Central memory CD8-positive, alpha-beta T cell (primary cell): Measurements from ENCODE around the gene HASPIN.
A peak's percentile ranks its signal among the peaks of the same experiment; 100 is the strongest.
"Not testable (repeated sequence)": the region's sequence is repeated elsewhere in the genome, so short reads cannot be mapped to it uniquely, and the experiment has no call there.

ENCODE experiments used
- ATAC-seq: fragments of 150-1000 bp; cut with Tn5 transposase; replicated peaks from 2 replicates; pipeline ENCODE4 v1.10.0; 2022; ENCODE audit warnings: mild to moderate bottlenecking, moderate FRiP score, moderate number of reproducible peaks; ENCODE audit not compliant: poor library complexity, severe bottlenecking; ENCODE audit errors: extremely low read depth
- DNase-seq, 2 donors: peaks; one replicate each; pipeline ENCODE4 v3.0.0; 2021; ENCODE audit warnings: low spot score in 2 of 2
- H3K27ac Mint-ChIP-seq: one replicate; pipeline ENCODE4 v1.8.0; 2022; ENCODE audit warnings: low read depth, mild to moderate bottlenecking, moderate library complexity, mixed read lengths
- H3K27me3 Mint-ChIP-seq: one replicate; pipeline ENCODE4 v1.8.0; 2022; ENCODE audit warnings: mixed read lengths
- H3K36me3 Mint-ChIP-seq: one replicate; pipeline ENCODE4 v1.8.0; 2022; ENCODE audit warnings: mild to moderate bottlenecking, moderate library complexity, mixed read lengths; ENCODE audit not compliant: insufficient read depth
- H3K4me1 Mint-ChIP-seq: one replicate; pipeline ENCODE4 v1.8.0; 2022; ENCODE audit warnings: mixed read lengths
- H3K4me3 Mint-ChIP-seq: one replicate; pipeline ENCODE4 v1.8.0; 2022; ENCODE audit warnings: mild to moderate bottlenecking, moderate library complexity, mixed read lengths
- H3K9me3 Mint-ChIP-seq: one replicate; pipeline ENCODE4 v1.8.0; 2022; ENCODE audit warnings: mixed read lengths

Gene HASPIN

DNA sequence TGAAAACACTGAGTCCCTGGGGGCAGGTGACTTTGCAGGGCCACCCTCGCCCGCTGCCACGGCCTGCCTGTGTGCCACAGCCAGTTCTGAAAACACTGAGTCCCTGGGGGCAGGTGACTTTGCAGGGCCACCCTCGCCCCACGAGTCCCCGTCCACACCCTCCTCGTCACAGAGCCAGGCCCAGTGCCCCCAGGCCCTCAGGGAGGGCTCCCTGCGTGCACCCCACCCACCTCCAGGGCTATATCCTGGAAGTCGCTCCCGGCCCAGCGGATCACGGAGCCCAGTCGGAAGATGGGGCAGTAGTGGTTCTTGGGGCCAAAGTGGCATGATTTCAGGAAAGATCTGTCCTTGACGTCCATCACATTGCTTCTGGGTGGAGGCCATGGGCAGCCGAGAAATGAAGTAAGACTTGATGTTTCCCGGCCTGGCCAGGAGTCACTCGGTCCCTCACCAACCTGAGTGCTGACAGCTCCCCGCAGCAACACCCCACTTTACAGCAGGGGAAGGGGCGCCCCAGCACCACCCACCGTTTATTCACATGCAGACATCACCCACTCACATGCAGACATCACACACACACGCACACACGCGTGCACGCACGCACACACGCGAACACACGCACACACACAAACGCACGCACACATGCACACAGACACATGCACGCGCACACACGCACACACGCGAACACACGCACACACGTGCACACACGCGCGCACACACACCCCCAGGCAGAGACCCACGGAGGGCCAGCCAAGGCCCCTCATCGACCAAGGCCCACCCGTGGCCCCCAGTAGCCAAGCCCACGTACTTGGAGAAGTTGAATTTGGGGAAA lies 34.2 kb upstream of the HASPIN start:
- peaks cover 15% of the 10 kb centered on the region for H3K4me1 Mint-ChIP-seq
- no peak for DNase-seq
- H3K36me3 Mint-ChIP-seq = peaks cover 21% of the 10 kb centered on the region
- ATAC-seq = no peak
- H3K27me3 Mint-ChIP-seq = no peaks in the 10 kb centered on the region
- H3K9me3 Mint-ChIP-seq = no peaks in the 10 kb centered on the region
- H3K27ac Mint-ChIP-seq = no peak overlapping the region
- no peak overlapping the region for H3K4me3 Mint-ChIP-seq

DNA sequence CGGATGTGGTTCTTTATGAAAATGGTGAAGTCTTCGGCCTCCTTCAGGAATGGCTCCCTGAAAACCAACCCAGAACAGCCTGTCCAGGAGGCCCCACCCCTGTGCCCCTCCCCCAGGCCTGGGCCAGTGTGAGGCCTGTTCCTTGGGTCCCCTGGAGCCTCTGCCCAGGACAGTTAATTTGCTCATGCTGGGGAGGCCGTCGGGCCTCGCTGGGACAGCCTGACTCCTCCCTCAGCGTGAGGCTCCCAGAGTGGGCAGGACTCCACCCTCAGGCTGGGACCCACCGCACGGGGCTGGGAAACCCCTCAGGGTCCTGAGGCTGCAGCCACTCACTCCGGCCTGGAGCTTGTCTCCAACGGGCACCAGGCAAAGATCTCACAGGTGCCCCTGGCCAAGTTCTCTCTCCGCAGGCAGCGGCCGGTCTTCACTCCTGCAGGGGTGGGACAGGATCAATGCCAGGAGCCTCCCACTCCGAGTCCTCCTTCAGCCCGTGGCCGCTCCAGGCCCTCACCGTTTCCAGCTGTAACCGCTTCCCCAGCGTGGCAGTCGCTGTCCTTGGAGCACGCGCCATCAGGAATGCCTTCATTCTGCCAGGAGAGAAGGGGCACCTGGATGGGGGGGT lies 33.5 kb upstream of the HASPIN start:
- H3K27ac Mint-ChIP-seq = no peak overlapping the region
- peaks cover 18% of the 10 kb centered on the region for H3K36me3 Mint-ChIP-seq
- H3K4me1 Mint-ChIP-seq = peaks cover 20% of the 10 kb centered on the region
- no peaks in the 10 kb centered on the region for H3K27me3 Mint-ChIP-seq
- H3K4me3 Mint-ChIP-seq = no peak overlapping the region
- no peaks in the 10 kb centered on the region for H3K9me3 Mint-ChIP-seq
- DNase-seq (no peak), ATAC-seq (no peak)

DNA sequence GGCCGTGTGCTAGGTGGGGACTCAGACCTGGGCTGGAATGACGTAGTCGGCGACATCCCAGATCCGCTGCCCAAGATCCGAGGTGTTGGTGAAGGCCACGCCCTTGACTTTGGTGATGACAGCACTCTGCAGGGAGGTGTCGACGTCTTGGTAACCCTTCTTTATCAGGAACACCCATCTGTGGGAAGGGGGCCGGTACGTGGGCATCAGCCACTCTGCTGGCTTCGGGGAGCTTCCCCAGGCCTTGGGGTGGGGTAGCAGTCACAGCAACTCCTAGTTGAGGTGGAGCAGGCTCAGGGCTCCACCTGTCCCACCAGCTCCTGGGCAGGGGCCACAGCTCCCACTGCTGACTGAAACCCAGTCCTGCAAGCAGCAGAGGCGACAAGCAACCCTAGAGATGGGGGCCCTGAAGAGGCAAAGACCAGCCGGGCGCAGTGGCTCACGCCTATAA lies 32.1 kb upstream of the HASPIN start:
- Mint-ChIP-seq H3K4me3 (no peak overlapping the region), H3K27me3 (no peaks in the 10 kb centered on the region), H3K4me1 (peaks cover 20% of the 10 kb centered on the region), H3K36me3 (peaks cover 17% of the 10 kb centered on the region), H3K9me3 (no peaks in the 10 kb centered on the region), H3K27ac (no peak overlapping the region)
- ATAC-seq = no peak
- DNase-seq = no peak

DNA sequence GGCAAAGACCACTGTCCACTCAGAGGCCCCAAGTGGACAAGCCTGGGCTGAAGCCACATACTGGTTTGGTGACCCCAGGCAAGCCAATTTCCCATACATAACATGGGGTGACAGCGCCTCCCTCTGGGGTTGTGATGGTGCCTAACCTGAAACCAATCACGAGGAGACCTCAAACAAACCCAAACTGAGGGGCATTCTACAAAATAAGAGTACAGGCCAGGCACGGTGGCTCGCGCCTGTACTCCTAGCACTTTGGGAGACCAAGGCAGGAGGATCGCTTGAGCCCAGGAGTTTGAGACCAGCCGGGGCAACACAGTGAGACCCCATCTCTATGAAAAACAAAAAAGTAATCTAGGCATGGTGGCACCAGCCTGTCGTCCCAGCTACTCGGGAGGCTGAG lies 31.4 kb upstream of the HASPIN start:
- DNase-seq (no peak), ATAC-seq (no peak)
- Mint-ChIP-seq H3K27me3 (no peaks in the 10 kb centered on the region), H3K27ac (no peak overlapping the region), H3K4me1 (peaks cover 20% of the 10 kb centered on the region), H3K4me3 (no peak overlapping the region), H3K9me3 (no peaks in the 10 kb centered on the region), H3K36me3 (peaks cover 17% of the 10 kb centered on the region)

DNA sequence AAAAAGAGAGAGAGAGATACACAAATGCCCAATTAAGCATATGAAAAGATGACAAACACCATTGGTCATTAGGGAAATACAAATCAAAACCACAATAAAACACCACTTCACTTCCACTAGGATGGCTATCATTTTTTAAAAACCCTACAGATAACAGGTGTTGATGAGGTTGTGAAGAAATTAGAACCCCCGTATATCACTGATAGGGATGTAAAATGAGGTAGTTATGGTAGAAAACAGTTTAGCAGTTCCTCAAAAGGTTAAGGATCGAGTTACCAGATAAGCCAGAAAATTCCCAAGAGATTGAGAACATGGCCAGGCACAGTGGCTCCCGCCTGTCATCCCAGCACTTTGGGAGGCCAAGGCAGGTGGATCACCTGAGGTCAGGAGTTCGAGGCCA lies 30.6 kb upstream of the HASPIN start:
- Mint-ChIP-seq H3K36me3 (peaks cover 15% of the 10 kb centered on the region), H3K4me1 (peaks cover 20% of the 10 kb centered on the region), H3K4me3 (peak overlapping the region; percentile 80), H3K27ac (no peak overlapping the region), H3K9me3 (no peaks in the 10 kb centered on the region), H3K27me3 (no peaks in the 10 kb centered on the region)
- DNase-seq (no peak), ATAC-seq (no peak)

DNA sequence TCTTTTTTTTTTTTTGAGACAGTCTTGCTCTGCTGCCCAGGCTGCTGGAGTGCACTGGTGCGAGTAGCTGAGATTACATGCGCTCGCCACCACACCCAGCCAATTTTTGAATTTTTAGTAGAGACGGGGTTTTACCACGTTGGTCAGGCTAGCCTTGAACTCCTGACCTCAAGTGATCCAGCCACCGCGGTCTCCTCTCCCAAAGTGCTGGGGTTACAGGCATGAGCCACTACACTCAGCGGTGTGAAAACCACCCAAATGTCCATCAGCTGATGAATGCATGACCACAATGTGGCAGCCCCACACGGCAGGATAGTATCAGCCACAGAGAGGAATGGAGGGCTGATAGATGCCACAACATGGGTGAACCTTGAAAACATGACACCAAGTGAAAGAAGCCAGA lies 29.9 kb upstream of the HASPIN start:
- DNase-seq (no peak), ATAC-seq (peak; percentile 38)
- H3K27me3 Mint-ChIP-seq = no peaks in the 10 kb centered on the region
- peak overlapping the region; percentile 74 for H3K27ac Mint-ChIP-seq
- peak overlapping the region; percentile 80 for H3K4me3 Mint-ChIP-seq
- no peaks in the 10 kb centered on the region for H3K9me3 Mint-ChIP-seq
- peaks cover 20% of the 10 kb centered on the region for H3K4me1 Mint-ChIP-seq
- H3K36me3 Mint-ChIP-seq = peaks cover 12% of the 10 kb centered on the region

DNA sequence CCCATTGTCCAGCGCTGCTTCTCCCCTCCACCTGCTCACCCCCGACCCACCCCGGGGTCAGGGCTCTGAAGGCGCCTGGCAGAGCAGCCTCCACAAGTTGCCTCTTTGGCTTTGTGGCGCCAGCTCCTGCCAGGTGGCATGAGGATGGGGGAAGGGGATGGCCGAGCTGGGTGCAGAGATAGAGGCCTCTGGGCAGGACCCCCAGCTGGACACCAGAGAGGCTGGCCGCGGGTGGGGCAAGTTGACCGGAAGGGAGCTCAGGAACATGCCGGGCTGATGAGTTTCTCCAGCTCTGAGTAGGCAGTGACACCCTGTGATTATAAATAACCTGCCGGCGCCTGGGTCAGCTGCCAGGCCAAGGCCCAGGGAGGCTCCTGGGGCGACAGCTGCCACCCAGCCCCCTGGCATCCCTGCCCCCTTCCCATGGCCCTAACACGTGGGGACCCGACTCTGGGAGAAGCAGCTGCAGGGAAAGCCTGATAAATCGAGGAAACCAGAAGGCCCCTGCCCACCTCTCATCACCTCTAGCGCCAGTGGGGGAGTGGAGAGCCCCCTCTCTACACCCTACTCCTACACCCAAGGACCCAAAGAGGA lies 28.5 kb upstream of the HASPIN start:
- ATAC-seq (no peak), DNase-seq (no peak)
- Mint-ChIP-seq H3K4me1 (peaks cover 20% of the 10 kb centered on the region), H3K27ac (peak overlapping the region; percentile 51), H3K4me3 (peak overlapping the region; percentile 80), H3K27me3 (no peaks in the 10 kb centered on the region), H3K36me3 (peaks cover 9% of the 10 kb centered on the region), H3K9me3 (no peaks in the 10 kb centered on the region)

DNA sequence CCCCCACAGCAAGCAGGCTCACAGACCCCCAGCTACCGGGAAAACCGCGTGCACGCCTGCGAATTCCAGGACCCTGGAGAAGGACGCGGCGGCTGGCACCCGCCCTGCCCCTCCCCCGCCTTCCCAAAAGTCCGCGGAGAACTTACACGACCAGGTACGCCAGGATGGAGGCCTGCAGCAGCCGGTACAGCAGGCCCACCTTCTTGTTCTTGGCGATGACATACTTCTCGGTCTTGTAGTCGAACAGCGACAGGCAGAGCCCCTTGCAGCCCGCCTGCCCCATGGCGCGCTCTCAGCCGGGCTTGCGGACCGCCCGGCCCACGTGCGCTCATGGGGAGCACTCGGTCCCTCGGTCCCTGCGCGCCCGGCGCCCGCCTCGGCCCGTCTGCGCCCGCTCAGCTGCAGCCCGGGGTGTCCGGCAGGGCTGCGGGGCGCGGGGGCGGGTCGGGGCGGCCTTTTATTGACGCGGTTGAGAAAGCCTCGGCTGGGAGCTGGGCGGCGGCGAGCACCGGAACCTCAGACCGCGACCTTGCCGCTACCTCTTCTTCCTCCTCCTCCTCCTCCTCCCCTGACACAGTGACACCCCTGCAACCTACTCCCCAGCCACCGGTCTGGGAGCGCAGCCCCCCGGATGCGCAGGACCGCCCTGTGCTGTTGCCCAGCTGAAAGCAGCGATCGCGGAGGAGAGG lies 27.8 kb upstream of the HASPIN start, which contains the start of gene P2RX5:
TSS of gene P2RX5 (minus strand) at position 433 of the 689 bp plus-strand sequence. CDS start at position 283, 150 bp downstream.
- H3K4me3 Mint-ChIP-seq = peak within 1 kb of the TSS; percentile 80
- DNase-seq (no peak), ATAC-seq (peak; percentile 64)
- H3K36me3 Mint-ChIP-seq = peaks cover 7% of the 10 kb centered on the region
- H3K4me1 Mint-ChIP-seq = peaks cover 20% of the 10 kb centered on the region
- H3K9me3 Mint-ChIP-seq = no peaks in the 10 kb centered on the region
- H3K27me3 Mint-ChIP-seq = no peaks in the 10 kb centered on the region
- H3K27ac Mint-ChIP-seq = peak within 1 kb of the TSS; percentile 51

DNA sequence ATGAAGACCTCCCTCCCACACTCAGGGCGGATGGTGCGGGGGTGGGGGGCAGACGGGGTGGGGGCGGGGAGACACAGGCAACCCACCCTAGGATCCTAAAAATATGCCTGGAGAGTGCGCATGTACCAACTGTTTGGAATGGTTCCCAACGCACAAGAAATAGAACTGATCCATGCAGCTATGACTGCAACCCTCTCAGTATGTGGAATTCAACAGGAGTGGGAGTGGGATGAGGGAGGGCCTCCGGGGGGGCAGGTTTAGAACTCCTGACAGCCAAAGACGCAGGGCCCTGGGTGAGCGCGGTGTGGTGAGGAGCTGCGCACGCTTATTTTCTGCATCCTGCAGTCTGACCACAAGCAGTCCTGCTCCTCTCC lies 26.6 kb upstream of the HASPIN start:
- H3K27me3 Mint-ChIP-seq = no peaks in the 10 kb centered on the region
- H3K36me3 Mint-ChIP-seq = peaks cover 7% of the 10 kb centered on the region
- DNase-seq = no peak
- H3K27ac Mint-ChIP-seq = no peak overlapping the region
- peaks cover 13% of the 10 kb centered on the region for H3K4me1 Mint-ChIP-seq
- H3K9me3 Mint-ChIP-seq = no peaks in the 10 kb centered on the region
- no peak overlapping the region for H3K4me3 Mint-ChIP-seq
- no peak for ATAC-seq

DNA sequence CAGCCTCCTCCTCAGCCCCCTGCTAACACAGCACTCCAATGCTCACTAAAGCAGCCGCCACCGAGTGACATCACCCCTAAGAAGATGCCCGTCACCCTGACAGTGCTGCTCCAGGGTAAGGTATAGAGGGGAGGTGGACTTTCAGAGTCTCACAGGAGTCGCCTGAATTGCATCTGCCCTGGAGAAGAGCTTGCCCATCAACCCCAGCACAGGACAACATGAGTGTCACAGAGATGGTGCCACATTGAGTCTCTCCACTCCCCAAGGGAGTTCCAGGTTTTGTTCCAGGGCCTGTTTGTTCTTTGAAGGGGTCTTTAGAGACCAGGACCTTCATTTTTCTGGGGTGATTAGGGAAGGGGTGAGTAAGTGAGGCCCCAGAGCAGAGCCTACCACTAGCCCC lies 25.6 kb upstream of the HASPIN start:
- DNase-seq (no peak), ATAC-seq (no peak)
- Mint-ChIP-seq H3K27ac (no peak overlapping the region), H3K4me1 (peaks cover 13% of the 10 kb centered on the region), H3K4me3 (peak overlapping the region; percentile 40), H3K27me3 (no peaks in the 10 kb centered on the region), H3K9me3 (no peaks in the 10 kb centered on the region), H3K36me3 (peaks cover 7% of the 10 kb centered on the region)

DNA sequence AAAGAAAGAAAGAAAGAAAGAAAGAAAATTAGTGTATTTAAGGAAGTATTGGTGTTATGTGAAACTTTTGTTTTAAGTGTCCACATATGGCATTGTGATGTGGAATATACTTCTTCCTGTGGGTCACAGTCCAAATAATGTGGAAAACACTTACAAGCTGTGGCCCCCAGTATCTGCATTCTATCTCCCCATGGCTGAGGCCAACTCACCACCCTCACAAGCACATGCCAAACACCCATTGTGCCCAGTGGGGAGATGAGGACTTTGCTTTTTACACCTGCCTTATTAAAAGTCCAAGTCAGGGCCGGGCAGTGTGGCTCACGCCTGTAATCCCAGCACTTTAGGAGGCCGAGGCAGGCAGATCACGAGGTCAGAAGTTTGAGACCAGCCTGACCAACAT lies 23.8 kb upstream of the HASPIN start:
- no peak overlapping the region for H3K27ac Mint-ChIP-seq
- DNase-seq = no peak
- no peak for ATAC-seq
- no peaks in the 10 kb centered on the region for H3K27me3 Mint-ChIP-seq
- H3K4me1 Mint-ChIP-seq = peaks cover 8% of the 10 kb centered on the region
- H3K4me3 Mint-ChIP-seq = no peak overlapping the region
- H3K36me3 Mint-ChIP-seq = peaks cover 2% of the 10 kb centered on the region
- H3K9me3 Mint-ChIP-seq = no peaks in the 10 kb centered on the region

DNA sequence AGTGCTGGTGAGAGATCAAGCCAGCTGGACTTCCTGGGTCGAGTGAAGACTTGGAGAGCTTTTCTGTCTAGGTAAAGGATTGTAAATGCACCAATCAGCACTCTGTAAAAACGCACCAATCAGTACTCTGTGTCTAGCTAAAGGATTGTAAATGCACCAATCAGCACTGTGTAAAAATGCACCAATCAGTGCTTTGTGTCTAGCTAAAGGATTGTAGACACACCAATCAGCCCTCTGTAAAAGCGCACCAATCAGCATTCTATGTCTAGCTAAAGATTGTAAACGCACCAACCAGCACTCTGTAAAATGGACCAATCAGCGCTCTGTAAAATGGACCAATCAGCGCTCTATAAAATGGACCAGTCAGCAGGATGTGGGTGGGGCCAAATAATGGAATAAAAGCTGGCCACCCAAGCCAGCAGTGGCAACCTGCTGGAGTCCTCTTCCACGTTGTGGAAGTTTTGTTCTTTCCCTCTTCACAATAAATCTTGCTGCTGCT lies 21.6 kb upstream of the HASPIN start:
- H3K27ac Mint-ChIP-seq, H3K4me3 Mint-ChIP-seq: not testable (repeated sequence)

More for the DNA sequence above, 21.6 kb upstream of the HASPIN start:
- not testable (repeated sequence) for H3K27me3 Mint-ChIP-seq, DNase-seq, ATAC-seq, H3K9me3 Mint-ChIP-seq, H3K36me3 Mint-ChIP-seq
- peaks cover 14% of the 10 kb centered on the region for H3K4me1 Mint-ChIP-seq
